Liver (tissue), 9 donors: ENCODE data around the gene HDDC3. TPM values are rescaled to one million over a fixed set of nuclear protein-coding genes. Genes with fewer than 3 reads are reported as not detected.
A peak's percentile ranks its signal among the peaks of the same experiment; 100 is the strongest.

ENCODE experiments used
- DNase-seq: peaks from one replicate; pipeline ENCODE4 v3.0.0-alpha.2; 2017; ENCODE audit warnings: low spot score
- H3K27ac ChIP-seq, 2 donors: one replicate each; pipeline ENCODE4 v1.7.0; 2013; ENCODE audit warnings: inconsistent platforms in 2 of 2, low read length in 2 of 2, control low read depth in 1 of 2, low read depth in 1 of 2, mild to moderate bottlenecking in 1 of 2
- H3K27me3 ChIP-seq, 4 donors: one replicate each; pipeline versions ENCODE4 v1.6.1 to v1.7.0; 2013; ENCODE audit warnings: low read length in 3 of 4, inconsistent platforms in 1 of 4, mild to moderate bottlenecking in 1 of 4, moderate library complexity in 1 of 4; ENCODE audit not compliant: control insufficient read depth in 4 of 4, insufficient read depth in 4 of 4
- H3K36me3 ChIP-seq, 4 donors: one replicate each; pipeline versions ENCODE4 v1.6.1 to v1.7.0; 2013; ENCODE audit warnings: low read length in 3 of 4, mild to moderate bottlenecking in 3 of 4, low read depth in 1 of 4, moderate library complexity in 1 of 4; ENCODE audit not compliant: control insufficient read depth in 4 of 4, insufficient read depth in 3 of 4
- H3K4me1 ChIP-seq, 4 donors: one replicate each; pipeline versions ENCODE4 v1.6.1 to v1.7.0; 2013; ENCODE audit warnings: low read length in 3 of 4, mild to moderate bottlenecking in 3 of 4, moderate library complexity in 1 of 4; ENCODE audit not compliant: control insufficient read depth in 4 of 4, insufficient read depth in 4 of 4
- H3K4me3 ChIP-seq, 3 donors: one replicate each; pipeline versions ENCODE4 v1.6.1 to v1.7.0; 2013; ENCODE audit warnings: low read length in 3 of 3, control low read depth in 1 of 3, low read depth in 1 of 3, mild to moderate bottlenecking in 1 of 3
- H3K9ac ChIP-seq, 2 donors: one replicate each; pipeline ENCODE4 v1.7.0; 2013; ENCODE audit warnings: low read length in 2 of 2, mild to moderate bottlenecking in 2 of 2, moderate library complexity in 2 of 2, control low read depth in 1 of 2, low read depth in 1 of 2
- H3K9me3 ChIP-seq, 4 donors: one replicate each; pipeline versions ENCODE4 v1.6.1 to v1.7.0; 2013; ENCODE audit warnings: low read length in 3 of 4; ENCODE audit not compliant: control insufficient read depth in 4 of 4
- ATF3 ChIP-seq: IDR thresholded peaks from 2 replicates; pipeline ENCODE4 v1.6.1; 2016; ENCODE audit warnings: antibody characterized with exemption
- EGR1 ChIP-seq, 2 donors: IDR thresholded peaks; 2 replicates each; pipeline ENCODE4 v1.6.1; 2016 to 2018; ENCODE audit warnings: antibody characterized with exemption in 2 of 2, low read depth in 2 of 2
- FOXA1 ChIP-seq: IDR thresholded peaks from 2 replicates; pipeline ENCODE4 v1.6.1; 2016; ENCODE audit warnings: antibody characterized with exemption
- FOXA2 ChIP-seq: IDR thresholded peaks from 2 replicates; pipeline ENCODE4 v1.6.1; 2016; ENCODE audit warnings: antibody characterized with exemption
- GABPA ChIP-seq, 2 donors: IDR thresholded peaks in 1 of 2; conservative IDR thresholded peaks in 1 of 2; 2 replicates each; pipeline ENCODE4 v1.6.1; 2016; ENCODE audit warnings: antibody characterized with exemption in 2 of 2, mild to moderate bottlenecking in 1 of 2, moderate library complexity in 1 of 2
- HNF4A ChIP-seq, 2 donors: conservative IDR thresholded peaks; 2 replicates each; pipeline ENCODE4 v1.6.1; 2016; ENCODE audit warnings: antibody characterized with exemption in 2 of 2, mild to moderate bottlenecking in 2 of 2
- HNF4G ChIP-seq: IDR thresholded peaks from 2 replicates; pipeline ENCODE4 v1.6.1; 2016; ENCODE audit warnings: antibody characterized with exemption
- JUND ChIP-seq, 2 donors: IDR thresholded peaks; 2 replicates each; pipeline ENCODE4 v1.6.1; 2016; ENCODE audit warnings: antibody characterized with exemption in 2 of 2
- MAX ChIP-seq: IDR thresholded peaks from 2 replicates; pipeline ENCODE4 v1.6.1; 2016; ENCODE audit warnings: antibody characterized with exemption
- NR2F2 ChIP-seq: IDR thresholded peaks from 2 replicates; pipeline ENCODE4 v1.6.1; 2016; ENCODE audit warnings: antibody characterized with exemption
- RAD21 ChIP-seq, 2 donors: IDR thresholded peaks; 2 replicates each; pipeline ENCODE4 v1.6.1; 2016; ENCODE audit warnings: antibody characterized with exemption in 2 of 2, mild to moderate bottlenecking in 2 of 2
- RXRA ChIP-seq, 2 donors: IDR thresholded peaks; 2 replicates each; pipeline ENCODE4 v1.6.1; 2017 to 2018; ENCODE audit warnings: antibody characterized with exemption in 2 of 2, mild to moderate bottlenecking in 1 of 2
- SP1 ChIP-seq: IDR thresholded peaks from 2 replicates; pipeline ENCODE4 v1.6.1; 2018; ENCODE audit warnings: antibody characterized with exemption, mild to moderate bottlenecking
- TAF1 ChIP-seq: conservative IDR thresholded peaks from 2 replicates; pipeline ENCODE4 v1.6.1; 2016; ENCODE audit warnings: antibody characterized with exemption, mild to moderate bottlenecking
- YY1 ChIP-seq: IDR thresholded peaks from 2 replicates; pipeline ENCODE4 v1.6.1; 2016; ENCODE audit warnings: antibody characterized with exemption, mild to moderate bottlenecking
- WGBS: extraction: QIAGEN DNeasy Blood & Tissue Kit; methylation state at CpG from one replicate; pipeline ENCODE4 v1.1.7; 2013; 5-methylcytosine and 5-hydroxymethylcytosine counted together
- polyA plus RNA-seq, 2 donors: library from polyadenylated mRNA; stranded (reverse) in 1 of 2; unstranded in 1 of 2; fragments of 200-250 nt in 1 of 2; fragments of >200 nt in 1 of 2; fragmentation: Nextera tagmentation in 1 of 2; extraction: Ambion mirVana in 1 of 2; gene quantifications; one replicate each; pipeline versions ENCODE4 v1.2.1 to v1.2.3, GENCODE V29; 2013 to 2015
- total RNA-seq, 2 donors: library from RNA; depleted of rRNA; stranded (reverse); fragments of >200 nt; gene quantifications; one replicate each; pipeline ENCODE4 v1.2.3, GENCODE V29; 2014
- TF ChIP-seq, protein P1 (sequence below): fragments of 150-350 bp; IDR thresholded peaks from 2 replicates; pipeline ENCODE4 v1.5.1; 2017; ENCODE audit warnings: improper control_type of control experiment, low read depth, low read length; ENCODE audit not compliant: missing input control
- TF ChIP-seq, protein P2 (sequence below): IDR thresholded peaks from 2 replicates; pipeline ENCODE4 v1.6.1; 2016; ENCODE audit warnings: antibody characterized with exemption, mild to moderate bottlenecking
- TF ChIP-seq, protein P3 (sequence below): IDR thresholded peaks from 2 replicates; pipeline ENCODE4 v1.6.1; 2016; ENCODE audit warnings: antibody characterized with exemption
- donor health status: healthy.
- donor health status: healthy.
- donor health status: healthy.
- donor health status: healthy.
- donor health status: healthy.

Gene HDDC3
- total RNA-seq (10 to 100 TPM; 12.5 to 15.3 TPM), polyA plus RNA-seq (10 to 100 TPM; 12.9 to 15.4 TPM)

DNA sequence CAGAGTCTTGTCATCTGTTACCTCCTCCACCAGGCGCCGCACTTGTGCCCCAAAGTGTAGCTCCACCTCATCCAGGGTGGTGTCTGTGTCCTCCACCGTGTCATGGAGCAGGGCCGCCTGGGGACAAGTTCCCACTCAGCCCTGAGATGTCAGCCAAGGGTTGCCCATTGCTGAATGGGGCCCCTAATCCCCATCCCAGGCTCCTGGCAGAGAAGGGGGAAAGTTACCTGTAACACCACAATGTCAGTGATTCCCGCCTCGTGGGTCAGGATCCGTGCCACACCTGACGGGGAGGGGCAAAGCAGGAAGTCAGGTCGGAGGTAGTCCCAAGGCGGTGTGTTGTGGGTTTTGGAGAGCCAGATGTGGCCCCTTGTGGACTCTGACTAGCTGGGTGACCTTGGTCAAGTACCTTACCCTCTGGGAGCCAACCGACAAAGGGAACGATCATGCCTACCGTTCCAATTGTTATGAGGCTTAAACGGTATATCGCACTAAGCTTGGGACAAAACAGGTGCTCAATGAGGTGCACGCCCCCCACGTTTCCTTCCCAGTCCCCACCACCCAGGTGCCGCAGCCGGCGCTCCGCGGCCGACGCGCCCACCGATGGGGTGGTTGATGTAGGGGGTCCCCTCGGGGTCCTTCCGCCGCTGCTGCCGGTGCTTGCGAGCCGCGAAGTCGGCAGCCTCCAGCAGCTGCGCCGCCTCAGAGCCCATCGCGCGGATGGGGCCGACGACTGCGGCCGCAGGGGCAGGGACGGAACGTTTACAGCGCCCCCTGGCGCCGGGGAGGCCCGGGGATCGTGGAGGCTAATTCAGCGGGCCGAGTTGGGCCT lies at the start of gene HDDC3:
Gene HDDC3, minus strand, starts transcription at position 722 of the 832 bp plus-strand sequence. Its CDS starts 9 bp downstream, at position 713.
- H3K4me3 ChIP-seq, result peak within 1 kb of the TSS; percentile 74 to 88 (median 86)
- peak; percentile 98 for DNase-seq
- peaks cover 2 to 51% (median 32%) of the 10 kb centered on the region in 4 donors for H3K4me1 ChIP-seq
- no peaks in the 10 kb centered on the region for H3K9me3 ChIP-seq
- under 1% methylated on average over 52 of the region's 52 CpGs for WGBS
- H3K27ac ChIP-seq, result peak within 1 kb of the TSS; percentile 93 to 94
- H3K36me3 ChIP-seq, result no peaks in the 10 kb centered on the region
- no peaks in the 10 kb centered on the region for H3K27me3 ChIP-seq
- H3K9ac ChIP-seq, result peak within 1 kb of the TSS; percentile 75 to 91
- TF ChIP-seq TAF1, result peak; percentile 59
- TF ChIP-seq, protein P1, sequence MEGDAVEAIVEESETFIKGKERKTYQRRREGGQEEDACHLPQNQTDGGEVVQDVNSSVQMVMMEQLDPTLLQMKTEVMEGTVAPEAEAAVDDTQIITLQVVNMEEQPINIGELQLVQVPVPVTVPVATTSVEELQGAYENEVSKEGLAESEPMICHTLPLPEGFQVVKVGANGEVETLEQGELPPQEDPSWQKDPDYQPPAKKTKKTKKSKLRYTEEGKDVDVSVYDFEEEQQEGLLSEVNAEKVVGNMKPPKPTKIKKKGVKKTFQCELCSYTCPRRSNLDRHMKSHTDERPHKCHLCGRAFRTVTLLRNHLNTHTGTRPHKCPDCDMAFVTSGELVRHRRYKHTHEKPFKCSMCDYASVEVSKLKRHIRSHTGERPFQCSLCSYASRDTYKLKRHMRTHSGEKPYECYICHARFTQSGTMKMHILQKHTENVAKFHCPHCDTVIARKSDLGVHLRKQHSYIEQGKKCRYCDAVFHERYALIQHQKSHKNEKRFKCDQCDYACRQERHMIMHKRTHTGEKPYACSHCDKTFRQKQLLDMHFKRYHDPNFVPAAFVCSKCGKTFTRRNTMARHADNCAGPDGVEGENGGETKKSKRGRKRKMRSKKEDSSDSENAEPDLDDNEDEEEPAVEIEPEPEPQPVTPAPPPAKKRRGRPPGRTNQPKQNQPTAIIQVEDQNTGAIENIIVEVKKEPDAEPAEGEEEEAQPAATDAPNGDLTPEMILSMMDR, result peak; percentile 90
- no peak for TF ChIP-seq HNF4G
- peak in 1 of 2 donors; percentile 7 for TF ChIP-seq JUND (IDR thresholded peaks at IDR 0.05)
- no peak for TF ChIP-seq EGR1 (IDR thresholded peaks at IDR 0.05; ENCODE audit: low read depth in 2 of 2)
- TF ChIP-seq GABPA (IDR thresholded peaks at IDR 0.05 in 1 of 2, conservative IDR thresholded peaks at IDR 0.05 in 1 of 2), result peak in 1 of 2 donors; percentile 43
- TF ChIP-seq, protein P2, sequence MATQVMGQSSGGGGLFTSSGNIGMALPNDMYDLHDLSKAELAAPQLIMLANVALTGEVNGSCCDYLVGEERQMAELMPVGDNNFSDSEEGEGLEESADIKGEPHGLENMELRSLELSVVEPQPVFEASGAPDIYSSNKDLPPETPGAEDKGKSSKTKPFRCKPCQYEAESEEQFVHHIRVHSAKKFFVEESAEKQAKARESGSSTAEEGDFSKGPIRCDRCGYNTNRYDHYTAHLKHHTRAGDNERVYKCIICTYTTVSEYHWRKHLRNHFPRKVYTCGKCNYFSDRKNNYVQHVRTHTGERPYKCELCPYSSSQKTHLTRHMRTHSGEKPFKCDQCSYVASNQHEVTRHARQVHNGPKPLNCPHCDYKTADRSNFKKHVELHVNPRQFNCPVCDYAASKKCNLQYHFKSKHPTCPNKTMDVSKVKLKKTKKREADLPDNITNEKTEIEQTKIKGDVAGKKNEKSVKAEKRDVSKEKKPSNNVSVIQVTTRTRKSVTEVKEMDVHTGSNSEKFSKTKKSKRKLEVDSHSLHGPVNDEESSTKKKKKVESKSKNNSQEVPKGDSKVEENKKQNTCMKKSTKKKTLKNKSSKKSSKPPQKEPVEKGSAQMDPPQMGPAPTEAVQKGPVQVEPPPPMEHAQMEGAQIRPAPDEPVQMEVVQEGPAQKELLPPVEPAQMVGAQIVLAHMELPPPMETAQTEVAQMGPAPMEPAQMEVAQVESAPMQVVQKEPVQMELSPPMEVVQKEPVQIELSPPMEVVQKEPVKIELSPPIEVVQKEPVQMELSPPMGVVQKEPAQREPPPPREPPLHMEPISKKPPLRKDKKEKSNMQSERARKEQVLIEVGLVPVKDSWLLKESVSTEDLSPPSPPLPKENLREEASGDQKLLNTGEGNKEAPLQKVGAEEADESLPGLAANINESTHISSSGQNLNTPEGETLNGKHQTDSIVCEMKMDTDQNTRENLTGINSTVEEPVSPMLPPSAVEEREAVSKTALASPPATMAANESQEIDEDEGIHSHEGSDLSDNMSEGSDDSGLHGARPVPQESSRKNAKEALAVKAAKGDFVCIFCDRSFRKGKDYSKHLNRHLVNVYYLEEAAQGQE, result peak; percentile 13
- peak; percentile 35 to 41 for TF ChIP-seq HNF4A (conservative IDR thresholded peaks at IDR 0.05)
- no peak for TF ChIP-seq NR2F2
- TF ChIP-seq YY1, result peak; percentile 68
- TF ChIP-seq RAD21 (IDR thresholded peaks at IDR 0.05), result peak; percentile 65 to 77
- no peak for TF ChIP-seq FOXA2
- TF ChIP-seq SP1, result peak; percentile 67
- no peak for TF ChIP-seq FOXA1
- TF ChIP-seq ATF3, result no peak
- TF ChIP-seq, protein P3, sequence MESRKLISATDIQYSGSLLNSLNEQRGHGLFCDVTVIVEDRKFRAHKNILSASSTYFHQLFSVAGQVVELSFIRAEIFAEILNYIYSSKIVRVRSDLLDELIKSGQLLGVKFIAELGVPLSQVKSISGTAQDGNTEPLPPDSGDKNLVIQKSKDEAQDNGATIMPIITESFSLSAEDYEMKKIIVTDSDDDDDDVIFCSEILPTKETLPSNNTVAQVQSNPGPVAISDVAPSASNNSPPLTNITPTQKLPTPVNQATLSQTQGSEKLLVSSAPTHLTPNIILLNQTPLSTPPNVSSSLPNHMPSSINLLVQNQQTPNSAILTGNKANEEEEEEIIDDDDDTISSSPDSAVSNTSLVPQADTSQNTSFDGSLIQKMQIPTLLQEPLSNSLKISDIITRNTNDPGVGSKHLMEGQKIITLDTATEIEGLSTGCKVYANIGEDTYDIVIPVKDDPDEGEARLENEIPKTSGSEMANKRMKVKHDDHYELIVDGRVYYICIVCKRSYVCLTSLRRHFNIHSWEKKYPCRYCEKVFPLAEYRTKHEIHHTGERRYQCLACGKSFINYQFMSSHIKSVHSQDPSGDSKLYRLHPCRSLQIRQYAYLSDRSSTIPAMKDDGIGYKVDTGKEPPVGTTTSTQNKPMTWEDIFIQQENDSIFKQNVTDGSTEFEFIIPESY, result no peak
- peak; percentile 79 to 84 for TF ChIP-seq RXRA (IDR thresholded peaks at IDR 0.05)
- peak; percentile 29 for TF ChIP-seq MAX
